Erythroblast (primary cell): ENCODE measurements around the gene CMIP.

Experiments
- GATA1 ChIP-seq: IDR thresholded peaks from 2 replicates; pipeline ENCODE4 v1.6.1; 2011; ENCODE audit warnings: low read depth, mild to moderate bottlenecking, control low read depth, low read length, moderate library complexity
- POLR2A ChIP-seq: IDR thresholded peaks from 2 replicates; pipeline ENCODE4 v1.6.1; 2011; ENCODE audit warnings: mild to moderate bottlenecking, low read length

- TF ChIP-seq POLR2A (no peak), GATA1 (no peak)
Observed at GRCh38 chr16:81744385-81744784, 299.8 kb downstream of the CMIP start.
